Measurements from ENCODE around the gene ZNF184. TPM values are rescaled to one million over a fixed set of nuclear protein-coding genes. Genes with fewer than 3 reads are reported as not detected.

ZNF184 gene
- polyA plus RNA-seq, 1 donor = 7.4 TPM

DNA sequence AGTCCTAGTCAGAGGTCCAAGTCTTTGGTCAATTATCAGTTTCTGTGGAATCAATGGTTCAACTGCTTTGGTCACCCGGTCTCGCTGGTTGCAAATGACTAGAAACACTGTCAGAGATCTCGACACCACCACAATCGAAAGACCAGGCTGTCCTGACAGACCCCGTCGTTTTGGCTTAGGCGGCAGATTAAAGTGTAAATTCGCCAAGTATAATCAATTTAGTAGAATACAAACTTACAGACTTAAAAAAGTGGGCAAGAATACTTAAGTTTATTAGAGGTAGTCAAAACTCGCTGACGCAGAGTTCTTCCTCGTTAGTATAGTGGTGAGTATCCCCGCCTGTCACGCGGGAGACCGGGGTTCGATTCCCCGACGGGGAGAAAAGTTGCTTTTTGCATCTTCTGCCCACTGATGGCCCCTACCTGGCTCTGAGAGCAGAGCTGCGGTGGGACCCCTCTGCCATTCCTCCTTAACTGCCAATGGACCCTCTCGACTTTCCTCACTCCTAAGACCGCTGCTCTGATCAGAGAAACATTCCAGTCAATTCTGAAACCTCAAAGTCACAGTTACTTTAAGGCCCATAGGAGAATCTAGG lies 30.6 kb upstream of the ZNF184 start:
- H3K27ac ChIP-seq (ENCODE audit: low read length) = peak overlapping the region; percentile 39
- H3K4me1 ChIP-seq (ENCODE audit: control insufficient read depth, insufficient read depth, low read length) = no peaks in the 10 kb centered on the region
- peaks cover 26% of the 10 kb centered on the region for H3K27me3 ChIP-seq (ENCODE audit: control insufficient read depth, insufficient read depth, low read length)
- no peaks in the 10 kb centered on the region for H3K36me3 ChIP-seq (ENCODE audit: control insufficient read depth, insufficient read depth, low read length)
- WGBS (ENCODE audit: insufficient coverage, low lambda C conversion rate) = 0% methylated on average over 1 of the region's 21 CpGs
- H3K9me3 ChIP-seq (ENCODE audit: control insufficient read depth, low read depth, low read length) = no peaks in the 10 kb centered on the region
- H3K4me3 ChIP-seq (ENCODE audit: low read length) = peak overlapping the region; percentile 50
- DNase-seq = peak; percentile 49 to 71

DNA sequence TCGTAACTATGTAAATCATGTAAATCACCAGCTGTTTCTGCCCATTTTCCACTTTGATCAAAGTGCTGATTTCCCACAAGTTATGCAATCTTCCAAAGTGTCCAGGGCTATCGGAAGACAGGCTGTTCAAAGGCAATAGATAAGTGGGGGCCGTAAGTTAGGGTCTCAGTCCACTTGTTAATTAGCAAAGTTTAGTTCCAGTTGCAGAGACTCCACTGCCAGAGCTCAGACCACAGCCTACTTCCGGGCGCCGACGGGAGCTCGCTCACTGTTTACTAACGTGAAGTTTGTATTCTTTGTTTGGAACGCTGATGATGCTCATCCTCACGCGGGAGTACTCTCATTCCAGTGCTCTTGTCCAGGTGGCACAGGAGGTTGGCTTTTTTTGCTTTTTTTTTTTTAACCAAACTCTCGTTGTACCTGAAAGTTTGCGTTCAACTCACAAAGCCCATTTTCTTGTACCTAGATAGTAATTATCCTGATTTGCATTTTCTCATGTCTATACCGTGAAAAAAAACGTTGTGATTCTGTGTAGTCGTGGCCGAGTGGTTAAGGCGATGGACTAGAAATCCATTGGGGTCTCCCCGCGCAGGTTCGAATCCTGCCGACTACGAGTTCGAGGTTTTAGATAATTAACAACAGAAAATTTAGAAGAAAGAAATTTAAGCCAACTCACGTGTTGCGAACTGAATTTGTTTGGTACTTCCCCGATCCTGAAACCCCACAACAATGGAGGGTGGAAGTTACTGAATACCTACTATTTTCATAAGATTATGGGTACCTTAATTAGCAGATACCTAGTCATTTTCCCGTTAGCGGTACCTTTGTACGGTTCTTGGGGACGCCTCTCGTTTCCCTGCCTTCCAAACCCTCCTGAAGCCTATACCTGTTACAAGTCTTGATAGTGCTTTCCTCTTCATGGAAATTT lies 29.9 kb upstream of the ZNF184 start:
- Histone ChIP-seq H3K4me3 (ENCODE audit: low read length) (peak overlapping the region; percentile 50), H3K27ac (ENCODE audit: low read length) (peak overlapping the region; percentile 39), H3K4me1 (ENCODE audit: control insufficient read depth, insufficient read depth, low read length) (no peaks in the 10 kb centered on the region), H3K36me3 (ENCODE audit: control insufficient read depth, insufficient read depth, low read length) (no peaks in the 10 kb centered on the region), H3K27me3 (ENCODE audit: control insufficient read depth, insufficient read depth, low read length) (peaks cover 31% of the 10 kb centered on the region), H3K9me3 (ENCODE audit: control insufficient read depth, low read depth, low read length) (no peaks in the 10 kb centered on the region)
- DNase-seq = peak in 1 of 2 donors; percentile 66
- 0% methylated on average over 7 of the region's 33 CpGs for WGBS (ENCODE audit: insufficient coverage, low lambda C conversion rate)

DNA sequence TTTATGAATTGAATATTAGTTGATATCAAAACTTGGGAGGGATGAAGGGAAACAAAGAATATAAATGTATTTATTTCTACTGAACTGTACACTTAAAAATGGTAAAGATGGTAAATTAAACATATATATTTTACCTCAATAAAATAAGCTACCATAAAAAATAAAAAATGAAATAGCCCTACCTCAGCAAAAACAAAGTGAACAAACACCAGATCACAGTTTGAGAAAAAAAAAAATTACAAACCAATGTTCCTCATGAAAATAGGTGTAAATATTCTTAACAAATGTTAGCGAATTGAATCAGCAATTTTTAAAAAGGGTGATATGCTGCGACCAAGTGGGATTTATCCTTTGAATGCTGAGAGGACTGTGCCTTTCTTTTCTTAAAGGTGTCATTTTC lies 28.3 kb upstream of the ZNF184 start:
- Histone ChIP-seq H3K36me3 (ENCODE audit: control insufficient read depth, insufficient read depth, low read length) (no peaks in the 10 kb centered on the region), H3K4me1 (ENCODE audit: control insufficient read depth, insufficient read depth, low read length) (no peaks in the 10 kb centered on the region), H3K4me3 (ENCODE audit: low read length) (no peak overlapping the region), H3K9me3 (ENCODE audit: control insufficient read depth, low read depth, low read length) (no peaks in the 10 kb centered on the region), H3K27me3 (ENCODE audit: control insufficient read depth, insufficient read depth, low read length) (peaks cover 35% of the 10 kb centered on the region), H3K27ac (ENCODE audit: low read length) (no peak overlapping the region)
- 100% methylated on average over 1 of the region's 2 CpGs for WGBS (ENCODE audit: insufficient coverage, low lambda C conversion rate)
- no peak for DNase-seq

DNA sequence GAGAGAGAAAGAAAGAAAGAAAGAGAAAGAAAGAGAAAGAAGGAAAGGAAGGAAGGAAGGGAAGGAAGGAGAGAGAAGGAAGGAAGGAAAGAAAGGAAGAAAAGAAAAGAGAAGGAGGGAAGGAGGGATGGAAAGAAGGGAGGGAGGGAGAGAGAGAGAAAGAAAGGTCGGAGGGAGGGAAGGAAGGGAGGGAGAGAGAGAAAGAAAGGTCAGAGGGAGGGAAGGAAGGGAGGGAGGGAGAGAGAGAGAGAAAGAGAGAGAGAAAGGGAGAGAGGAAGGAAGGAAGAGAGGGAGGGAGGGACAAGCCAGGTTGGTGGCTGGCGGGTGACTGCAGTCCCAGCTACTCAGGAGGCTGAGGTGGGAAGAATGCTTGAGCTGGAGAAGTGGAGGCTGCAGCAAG lies 27.3 kb upstream of the ZNF184 start:
- H3K4me3 ChIP-seq (ENCODE audit: low read length) = no peak overlapping the region
- H3K36me3 ChIP-seq (ENCODE audit: control insufficient read depth, insufficient read depth, low read length) = no peaks in the 10 kb centered on the region
- H3K27me3 ChIP-seq (ENCODE audit: control insufficient read depth, insufficient read depth, low read length) = peaks cover 45% of the 10 kb centered on the region
- no peaks in the 10 kb centered on the region for H3K4me1 ChIP-seq (ENCODE audit: control insufficient read depth, insufficient read depth, low read length)
- H3K9me3 ChIP-seq (ENCODE audit: control insufficient read depth, low read depth, low read length) = no peaks in the 10 kb centered on the region
- no peak for DNase-seq
- WGBS (ENCODE audit: insufficient coverage, low lambda C conversion rate) = 39% methylated on average over 2 of the region's 2 CpGs
- no peak overlapping the region for H3K27ac ChIP-seq (ENCODE audit: low read length)

DNA sequence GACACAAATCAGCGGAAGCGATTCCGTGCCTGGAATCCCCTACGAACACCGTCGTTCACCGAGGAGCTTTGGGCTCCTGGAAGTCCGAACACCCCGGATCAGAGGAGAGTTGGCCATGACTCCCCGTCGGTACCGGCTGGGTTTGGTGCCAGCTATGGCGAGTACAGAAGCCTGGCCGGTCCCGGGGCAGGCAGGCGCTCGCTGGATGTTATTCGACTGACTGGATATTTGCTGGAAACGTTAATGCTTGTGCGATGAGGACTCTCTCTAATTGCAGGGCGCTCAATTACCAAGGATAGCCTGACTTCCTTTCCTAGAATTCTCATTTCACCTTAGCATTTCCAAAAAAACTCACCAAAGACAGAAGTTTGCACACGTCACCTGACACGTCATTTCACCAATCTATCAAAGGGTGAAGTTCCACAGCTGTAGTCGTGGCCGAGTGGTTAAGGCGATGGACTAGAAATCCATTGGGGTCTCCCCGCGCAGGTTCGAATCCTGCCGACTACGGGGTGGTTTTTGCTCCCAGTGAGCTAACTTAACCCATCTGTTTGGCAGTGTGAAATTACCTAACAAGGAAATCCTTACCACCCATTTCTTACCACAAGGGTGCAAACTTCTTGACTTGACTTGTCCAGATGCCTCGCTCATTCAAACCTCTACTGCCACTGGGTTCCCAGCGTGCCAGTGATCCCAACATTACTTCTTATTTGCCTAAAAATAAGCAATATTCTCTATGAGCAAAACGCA lies 22.7 kb upstream of the ZNF184 start:
- Histone ChIP-seq H3K36me3 (ENCODE audit: control insufficient read depth, insufficient read depth, low read length) (no peaks in the 10 kb centered on the region), H3K27ac (ENCODE audit: low read length) (no peak overlapping the region), H3K4me3 (ENCODE audit: low read length) (peak overlapping the region; percentile 46), H3K27me3 (ENCODE audit: control insufficient read depth, insufficient read depth, low read length) (peaks cover 57% of the 10 kb centered on the region), H3K9me3 (ENCODE audit: control insufficient read depth, low read depth, low read length) (no peaks in the 10 kb centered on the region), H3K4me1 (ENCODE audit: control insufficient read depth, insufficient read depth, low read length) (no peaks in the 10 kb centered on the region)
- WGBS (ENCODE audit: insufficient coverage, low lambda C conversion rate) = 14% methylated on average over 1 of the region's 34 CpGs
- peak in 1 of 2 donors; percentile 53 for DNase-seq

DNA sequence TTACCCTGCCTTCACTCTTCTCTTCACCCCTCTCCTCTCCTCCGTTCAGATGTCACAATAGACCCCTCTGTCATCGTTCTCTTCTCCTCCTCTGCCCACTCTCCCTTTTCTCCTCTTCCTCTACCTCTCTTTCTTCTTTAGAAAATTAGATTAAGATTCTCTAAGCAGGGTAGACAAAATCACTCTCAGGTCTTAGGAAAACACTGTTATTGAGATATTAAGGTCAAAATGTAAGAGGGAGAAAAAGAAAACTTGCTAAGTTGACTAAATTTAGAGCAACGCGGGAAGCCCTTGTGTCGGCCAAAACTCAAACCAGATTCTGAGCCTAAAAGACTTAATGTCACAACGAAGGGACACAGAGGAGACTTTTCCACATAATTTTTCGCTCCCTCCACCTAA lies 22.1 kb upstream of the ZNF184 start:
- WGBS (ENCODE audit: insufficient coverage, low lambda C conversion rate) = 45% methylated on average over 2 of the region's 7 CpGs
- Histone ChIP-seq H3K27ac (ENCODE audit: low read length) (no peak overlapping the region), H3K4me1 (ENCODE audit: control insufficient read depth, insufficient read depth, low read length) (no peaks in the 10 kb centered on the region), H3K36me3 (ENCODE audit: control insufficient read depth, insufficient read depth, low read length) (no peaks in the 10 kb centered on the region), H3K27me3 (ENCODE audit: control insufficient read depth, insufficient read depth, low read length) (peaks cover 51% of the 10 kb centered on the region), H3K9me3 (ENCODE audit: control insufficient read depth, low read depth, low read length) (no peaks in the 10 kb centered on the region), H3K4me3 (ENCODE audit: low read length) (peak overlapping the region; percentile 46)
- no peak for DNase-seq

DNA sequence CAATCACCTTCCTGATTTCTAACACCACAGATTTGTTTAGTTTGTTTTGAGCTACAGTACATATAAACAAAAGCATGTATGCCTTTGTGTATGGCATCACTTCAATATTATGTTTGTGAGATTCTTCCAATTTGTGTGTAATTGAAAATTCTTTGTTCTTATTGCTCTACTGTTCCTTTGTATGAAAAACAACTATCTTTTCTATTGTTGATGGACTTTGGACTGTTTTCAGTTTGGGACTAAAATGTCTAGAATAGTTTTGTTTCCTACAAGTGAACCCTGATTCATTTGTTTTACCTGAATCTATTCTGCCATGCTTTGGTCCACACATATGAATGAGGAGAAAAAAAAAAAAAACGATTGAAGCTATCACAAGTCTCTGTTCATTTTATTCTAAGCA lies 21.2 kb upstream of the ZNF184 start:
- no peak overlapping the region for H3K4me3 ChIP-seq (ENCODE audit: low read length)
- peaks cover 46% of the 10 kb centered on the region for H3K27me3 ChIP-seq (ENCODE audit: control insufficient read depth, insufficient read depth, low read length)
- 50% methylated on average over 1 of the region's 1 CpG for WGBS (ENCODE audit: insufficient coverage, low lambda C conversion rate)
- DNase-seq = no peak
- no peak overlapping the region for H3K27ac ChIP-seq (ENCODE audit: low read length)
- H3K36me3 ChIP-seq (ENCODE audit: control insufficient read depth, insufficient read depth, low read length) = no peaks in the 10 kb centered on the region
- H3K4me1 ChIP-seq (ENCODE audit: control insufficient read depth, insufficient read depth, low read length) = no peaks in the 10 kb centered on the region
- H3K9me3 ChIP-seq (ENCODE audit: control insufficient read depth, low read depth, low read length) = no peaks in the 10 kb centered on the region

DNA sequence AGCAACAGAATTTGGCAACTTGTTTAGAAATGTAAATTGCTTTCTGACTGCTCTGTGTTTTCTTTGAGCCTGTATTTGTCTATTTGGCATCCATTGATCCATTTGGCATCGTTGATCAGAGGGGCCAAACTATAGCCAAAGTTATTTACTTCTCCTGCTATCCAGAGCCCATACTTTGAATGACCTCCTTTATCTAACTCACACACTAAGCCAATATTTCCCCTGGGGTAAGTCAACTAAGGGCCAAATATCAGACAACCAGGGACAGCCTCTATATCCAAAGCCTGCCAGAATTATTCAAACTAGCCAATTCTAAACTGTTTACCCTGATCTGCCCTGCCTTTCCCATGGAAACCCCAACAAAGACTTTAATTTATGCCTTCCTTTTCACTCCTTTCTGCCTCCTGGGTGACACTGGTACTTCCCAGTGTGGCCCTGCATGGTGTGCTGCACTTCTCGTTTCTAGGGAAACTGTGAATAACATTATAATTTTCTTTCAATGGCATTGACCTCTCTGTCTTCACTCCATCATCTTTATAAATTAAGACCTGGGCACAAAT lies 19.8 kb upstream of the ZNF184 start:
- Histone ChIP-seq H3K4me3 (ENCODE audit: low read length) (no peak overlapping the region), H3K9me3 (ENCODE audit: control insufficient read depth, low read depth, low read length) (no peaks in the 10 kb centered on the region), H3K27ac (ENCODE audit: low read length) (no peak overlapping the region), H3K36me3 (ENCODE audit: control insufficient read depth, insufficient read depth, low read length) (no peaks in the 10 kb centered on the region), H3K27me3 (ENCODE audit: control insufficient read depth, insufficient read depth, low read length) (peaks cover 41% of the 10 kb centered on the region), H3K4me1 (ENCODE audit: control insufficient read depth, insufficient read depth, low read length) (no peaks in the 10 kb centered on the region)
- no peak for DNase-seq
- no CpG with 5 or more reads among the region's 2 CpGs for WGBS (ENCODE audit: insufficient coverage, low lambda C conversion rate)

DNA sequence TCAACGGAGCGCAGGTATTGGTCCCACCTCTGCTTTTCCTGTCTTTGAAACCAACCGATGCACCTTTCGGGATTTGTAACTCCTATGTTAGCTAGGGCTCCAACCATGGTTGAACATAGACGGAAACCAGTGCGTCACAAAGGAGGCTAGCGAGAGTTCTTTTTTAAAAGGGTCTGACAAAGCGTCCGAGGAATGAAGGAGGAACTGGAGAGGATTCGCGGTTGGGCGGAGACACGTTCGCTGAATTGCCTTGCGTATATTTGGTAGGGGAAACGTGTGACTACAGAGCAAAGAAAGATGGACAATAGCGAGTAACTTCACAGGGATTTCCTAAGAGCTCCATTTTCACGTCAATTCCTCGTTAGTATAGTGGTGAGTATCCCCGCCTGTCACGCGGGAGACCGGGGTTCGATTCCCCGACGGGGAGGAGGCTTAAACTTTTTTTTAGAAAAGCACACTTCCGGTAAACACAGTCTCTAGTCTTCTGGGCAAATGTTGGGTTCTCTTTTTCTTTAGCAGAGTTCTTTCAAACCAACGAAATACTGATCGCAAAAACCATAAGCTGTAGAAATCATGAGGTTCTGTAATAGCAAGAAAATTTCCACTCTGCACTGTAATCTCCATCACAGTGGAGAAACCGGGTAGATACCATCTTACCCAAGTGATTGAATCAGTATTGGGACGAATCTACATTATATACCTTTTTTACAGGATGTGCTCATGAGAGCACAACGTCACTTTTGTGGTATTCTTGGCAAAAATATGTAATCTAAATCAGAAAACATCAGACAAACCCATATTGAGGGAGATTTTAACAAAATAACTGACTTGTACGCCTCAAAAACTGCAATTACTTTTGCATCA lies 6.6 kb upstream of the ZNF184 start:
- peaks cover 9% of the 10 kb centered on the region for H3K4me1 ChIP-seq (ENCODE audit: control insufficient read depth, insufficient read depth, low read length)
- peak overlapping the region; percentile 96 for H3K27ac ChIP-seq (ENCODE audit: low read length)
- 100% methylated on average over 1 of the region's 33 CpGs for WGBS (ENCODE audit: insufficient coverage, low lambda C conversion rate)
- DNase-seq = peak; percentile 79 to 89
- H3K36me3 ChIP-seq (ENCODE audit: control insufficient read depth, insufficient read depth, low read length) = no peaks in the 10 kb centered on the region
- H3K4me3 ChIP-seq (ENCODE audit: low read length) = peak overlapping the region; percentile 81
- no peaks in the 10 kb centered on the region for H3K9me3 ChIP-seq (ENCODE audit: control insufficient read depth, low read depth, low read length)
- no peaks in the 10 kb centered on the region for H3K27me3 ChIP-seq (ENCODE audit: control insufficient read depth, insufficient read depth, low read length)
